K562 (cell line): Measurements from ENCODE around the gene BEST2. TPM values are rescaled to one million over a fixed set of nuclear protein-coding genes. Genes with fewer than 3 reads are reported as not detected.

Experiments
- ARID4B ChIP-seq: sonication (generic); formaldehyde crosslinking; IDR thresholded peaks from 2 replicates; pipeline ENCODE4 v1.8.0; 2022; ENCODE audit warnings: mild to moderate bottlenecking, missing genetic modification reagents
- CREB3L1 ChIP-seq: fragments of 450-650 bp; IDR thresholded peaks from 2 replicates; pipeline ENCODE4 v1.6.1; 2014; ENCODE audit warnings: low read depth, mild to moderate bottlenecking, moderate library complexity, borderline replicate concordance
- CREBBP ChIP-seq: IDR thresholded peaks from one replicate; pipeline ENCODE4 v1.6.1; 2012; ENCODE audit warnings: low read depth, mild to moderate bottlenecking, control low read depth, inconsistent platforms, low read length
- HDAC1 ChIP-seq, 2 experiments: fragments of 450-650 bp; IDR thresholded peaks; 2 replicates each; pipeline ENCODE4 v1.6.1; 2016 to 2017; ENCODE audit warnings: inconsistent platforms in 1 of 2, mild to moderate bottlenecking in 1 of 2, moderate library complexity in 1 of 2
- JUN ChIP-seq, 2 experiments: sonication (generic) in 1 of 2; formaldehyde crosslinking in 1 of 2; IDR thresholded peaks; 2 replicates each; pipeline versions ENCODE4 v1.6.1 to v1.8.0; 2012 to 2022; ENCODE audit warnings: borderline replicate concordance in 2 of 2, mild to moderate bottlenecking in 2 of 2, improper control_type of control experiment in 1 of 2, low read depth in 1 of 2, low read length in 1 of 2, missing genetic modification reagents in 1 of 2
- NKRF ChIP-seq: fragments of 450-650 bp; IDR thresholded peaks from 2 replicates; pipeline ENCODE4 v1.6.1; 2016; ENCODE audit warnings: borderline replicate concordance
- PTRF ChIP-seq: fragments of 450-650 bp; IDR thresholded peaks from 2 replicates; pipeline ENCODE4 v1.6.1; 2016; ENCODE audit warnings: mild to moderate bottlenecking, missing genetic modification characterization, missing compliant biosample characterization
- SREBF1 ChIP-seq: fragments of 150-350 bp; IDR thresholded peaks from 2 replicates; pipeline ENCODE4 v1.6.1; 2014; ENCODE audit warnings: antibody characterized with exemption, low read depth, low read length, borderline replicate concordance
- ZBTB49 ChIP-seq: sonication (generic); formaldehyde crosslinking; IDR thresholded peaks from 2 replicates; pipeline ENCODE4 v1.8.0; 2022; ENCODE audit warnings: missing genetic modification reagents, mild to moderate bottlenecking, borderline replicate concordance
- ZBTB7A ChIP-seq: IDR thresholded peaks from 2 replicates; pipeline ENCODE4 v1.6.1; 2011; ENCODE audit warnings: low read depth, mild to moderate bottlenecking, low read length, moderate library complexity, borderline replicate concordance; ENCODE audit not compliant: control insufficient read depth
- ZNF175 ChIP-seq: fragments of 200-800 bp; sonication (Bioruptor generic); IDR thresholded peaks from 2 replicates; pipeline ENCODE4 v1.6.1; 2016; ENCODE audit warnings: low read depth, mild to moderate bottlenecking, missing genetic modification characterization, missing compliant biosample characterization
- ZNF639 ChIP-seq, 2 experiments: fragments of 200-800 bp in 1 of 2; sonication (Bioruptor generic) in 1 of 2; sonication (generic) in 1 of 2; formaldehyde crosslinking in 1 of 2; IDR thresholded peaks in 1 of 2; conservative IDR thresholded peaks in 1 of 2; 2 replicates each; pipeline versions ENCODE4 v1.5.0 to v1.6.1; 2016 to 2020; ENCODE audit warnings: missing compliant biosample characterization in 1 of 2, missing genetic modification characterization in 1 of 2, missing genetic modification reagents in 1 of 2
- polyA plus RNA-seq, 8 experiments: library from polyadenylated mRNA; depleted of rRNA in 4 of 8; stranded (reverse) in 5 of 8; unstranded in 3 of 8; fragments of >200 nt; fragmentation: Nextera tagmentation in 2 of 8; fragmentation: Illumina TruSeq in 1 of 8; extraction: Ambion mirVana in 2 of 8; extraction: Trizol in 1 of 8; gene quantifications; 2 replicates each; pipeline versions ENCODE4 v1.2.1 to v1.2.3, GENCODE V29; 2011 to 2014; ENCODE audit warnings: inconsistent platforms in 1 of 8, missing spikeins in 1 of 8
- total RNA-seq, 7 experiments: library from RNA; depleted of rRNA in 6 of 7; stranded (reverse); fragments of >200 nt in 6 of 7; fragmentation: Illumina TruSeq in 2 of 7; extraction: Trizol in 2 of 7; gene quantifications; 2 replicates each; pipeline versions ENCODE4 v1.2.1 to v1.2.3, GENCODE V29; 2011 to 2021; ENCODE audit warnings: low replicate concordance in 1 of 7

The BEST2 gene
- total and polyA plus RNA-seq, 9 of the 15 experiments (the other 6 are each of a cell fraction or from before 2014, with no cell fraction given), result not detected

- peak; percentile 78 for TF ChIP-seq NKRF
- TF ChIP-seq HDAC1 (IDR thresholded peaks at IDR 0.05), result peak in 1 of 2 experiments; percentile 83; a peak in 1 of 4 replicates
- TF ChIP-seq ZNF175 (CRISPR knock-in tag), result 0 out of 2 replicates have a peak, but pooled peaks have one; percentile 38
- no peak for TF ChIP-seq PTRF (tag)
- no peak for TF ChIP-seq CREB3L1
- TF ChIP-seq ZBTB49 (CRISPR knock-in tag), result no peak
- TF ChIP-seq ZNF639 (CRISPR knock-in tag; conservative IDR thresholded peaks at IDR 0.05 in 1 of 2, IDR thresholded peaks at IDR 0.05 in 1 of 2), result peak in 1 of 2 experiments; percentile 20; a peak in 2 of 4 replicates
- no peak for TF ChIP-seq SREBF1
- TF ChIP-seq ZBTB7A, result no peak
- TF ChIP-seq ARID4B, result no peak; the same call in 1 of the 2 replicates
- no peak for TF ChIP-seq CREBBP
- TF ChIP-seq JUN (IDR thresholded peaks at IDR 0.05; ENCODE audit: borderline replicate concordance, low read depth, low read length), result no peak
- 0 out of 2 replicates have a peak, but pooled peaks have one; percentile 64 for TF ChIP-seq JUN (CRISPR knock-in tag; IDR thresholded peaks at IDR 0.05; ENCODE audit: borderline replicate concordance)
These were observed 39.2 kb downstream of the BEST2 start (continued) for GRCh38 chr19:12790628-12791344.
